HG03521 (cell line): ENCODE measurements around the gene SEBOX.

Source experiments
- ATAC-seq: cut with Tn5 transposase; IDR thresholded peaks from one replicate; pipeline ENCODE4 v1.9.1; 2021; ENCODE audit warnings: mild to moderate bottlenecking, moderate library complexity; ENCODE audit not compliant: unreplicated experiment

Gene SEBOX

GRCh38 chr17:28320215-28321061, 44.6 kb downstream of the SEBOX start:
- no peak for ATAC-seq

GRCh38 chr17:28319598-28319935, 45.4 kb downstream of the SEBOX start:
- no peak for ATAC-seq

GRCh38 chr17:28318759-28319597, 46.0 kb downstream of the SEBOX start, which contains the start of gene TMEM97:
Gene TMEM97, plus strand, starts transcription at chr17:28319200. Its CDS starts 40 bp downstream, at chr17:28319240.
- peak; percentile 94 for ATAC-seq

DNA sequence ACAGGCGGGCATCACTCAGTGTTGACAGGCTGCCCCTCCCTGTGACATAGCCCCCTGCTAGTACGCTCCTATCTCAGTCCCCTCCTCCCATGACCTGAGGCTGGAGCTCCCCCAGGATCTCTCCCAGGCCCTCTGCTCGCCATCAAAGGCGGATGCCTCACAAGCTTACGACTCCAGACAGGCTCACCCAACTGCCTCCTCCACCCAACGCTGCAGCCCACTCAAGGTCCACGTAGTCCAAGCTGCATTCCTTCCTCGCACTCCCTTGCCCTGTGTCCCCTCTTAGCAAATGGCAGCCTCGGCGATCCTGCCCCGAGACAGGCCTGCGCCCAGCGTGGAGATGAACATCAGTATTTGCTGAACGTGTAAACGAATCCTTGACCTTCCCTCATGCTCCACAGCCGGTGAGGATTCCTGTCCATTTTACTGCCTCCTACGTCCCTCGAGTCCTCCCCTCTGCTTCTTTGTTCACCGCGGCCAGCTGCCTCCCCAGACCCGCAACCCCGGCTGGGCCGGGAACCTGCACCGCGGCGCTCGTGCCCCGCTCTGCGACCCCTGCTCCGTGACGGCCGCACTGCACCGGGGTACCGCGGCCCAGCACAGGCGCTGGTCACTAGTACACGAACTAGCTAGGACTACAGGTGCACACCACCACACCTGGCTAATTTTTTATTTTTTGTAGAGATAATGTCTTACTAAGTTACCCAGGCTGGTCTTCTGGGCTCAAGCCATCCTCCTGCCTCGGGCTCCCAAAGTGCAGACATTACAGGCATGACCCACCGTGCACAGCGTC, 46.8 kb downstream of the SEBOX start:
- ATAC-seq: peak; percentile 14

- ATAC-seq: no peak
These were observed 47.7 kb downstream of the SEBOX start for GRCh38 chr17:28317099-28317965.

DNA sequence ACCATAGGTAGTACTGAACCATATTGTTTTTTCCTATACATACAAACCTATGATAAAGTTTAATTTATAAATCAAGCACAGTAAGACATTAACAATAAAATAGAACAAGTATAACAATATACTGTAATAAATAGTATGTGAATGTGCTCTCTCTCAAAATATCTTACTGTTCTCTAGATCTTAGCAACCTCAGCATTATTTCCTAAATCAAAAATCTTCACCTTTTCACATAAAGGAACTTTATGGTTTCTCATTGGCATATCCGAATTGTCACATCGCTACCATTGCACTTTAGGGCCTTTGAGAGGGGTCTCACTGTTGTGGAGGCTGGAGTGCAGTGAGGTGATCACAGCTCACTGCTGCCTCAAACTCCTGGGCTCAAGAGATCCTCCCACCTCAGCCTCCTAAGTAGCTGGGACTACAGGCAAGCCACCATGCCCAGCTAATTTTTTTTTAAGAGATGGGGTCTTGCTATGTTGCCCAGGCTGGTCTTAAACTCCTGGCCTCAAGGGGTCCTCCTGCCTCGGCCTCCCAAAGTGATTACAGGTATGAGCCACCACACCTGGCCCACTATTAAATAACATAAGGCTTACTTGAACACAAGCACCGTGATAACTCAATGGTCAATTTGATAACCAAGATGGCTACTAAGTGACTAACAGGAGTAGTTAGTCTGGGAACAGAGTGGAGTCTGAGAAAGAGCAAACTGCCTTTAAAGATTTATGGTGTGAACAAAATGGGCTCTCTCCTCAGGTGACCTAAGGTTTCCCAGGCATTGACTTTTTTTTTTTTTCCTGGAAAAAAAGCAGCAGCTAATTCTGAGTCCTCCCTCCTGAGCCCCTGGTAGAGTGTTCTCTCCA, 48.9 kb downstream of the SEBOX start:
- ATAC-seq: no peak

GRCh38 chr17:28313841-28314240, 51.2 kb downstream of the SEBOX start:
- no peak for ATAC-seq
